ENCODE results near the gene TADA3.

- TF ChIP-seq CTCF (IDR thresholded peaks at IDR 0.05) (no peak), POLR2A (IDR thresholded peaks at IDR 0.05) (no peak), EP300 (IDR thresholded peaks at IDR 0.05) (no peak)
Observed at GRCh38 chr3:9817436-9817835, 25.2 kb upstream of the TADA3 start.
